CD14-positive monocyte (primary cell): Measurements from ENCODE around the gene DSCAML1. TPM values are rescaled to one million over a fixed set of nuclear protein-coding genes. Genes with fewer than 3 reads are reported as not detected.

ENCODE experiments used
- DNase-seq, 3 donors: peaks; one replicate each; pipeline ENCODE4 v3.0.0-alpha.2; 2011 to 2022
- H2AFZ ChIP-seq: 2 replicates; pipeline ENCODE4 v1.6.0; 2012; ENCODE audit warnings: mild to moderate bottlenecking, low read depth, low read length, inconsistent platforms; ENCODE audit not compliant: insufficient read depth, poor library complexity, severe bottlenecking
- H3K27ac ChIP-seq, 2 donors: 1 replicate in 1 of 2; 2 replicates in 1 of 2; pipeline ENCODE4 v1.5.1; 2012 to 2013; ENCODE audit warnings: low read length in 2 of 2, control low read depth in 1 of 2, inconsistent platforms in 1 of 2, low read depth in 1 of 2, mild to moderate bottlenecking in 1 of 2
- H3K27me3 ChIP-seq, 2 donors: one replicate each; pipeline versions ENCODE4 v1.6.0 to v1.6.1; 2011 to 2013; ENCODE audit warnings: low read length in 2 of 2; ENCODE audit not compliant: control insufficient read depth in 2 of 2, insufficient read depth in 2 of 2
- H3K36me3 ChIP-seq, 2 donors: replicated peaks in 1 of 2; 1 replicate in 1 of 2; 2 replicates in 1 of 2; pipeline versions ENCODE4 v1.5.1 to v1.6.1; 2012 to 2013; ENCODE audit warnings: low read length in 2 of 2, control low read depth in 1 of 2, inconsistent platforms in 1 of 2, mild to moderate bottlenecking in 1 of 2; ENCODE audit not compliant: insufficient read depth in 2 of 2, control insufficient read depth in 1 of 2
- H3K4me1 ChIP-seq, 2 donors: 1 replicate in 1 of 2; 2 replicates in 1 of 2; pipeline versions ENCODE4 v1.5.1 to v1.6.1; 2012 to 2013; ENCODE audit warnings: low read length in 2 of 2, control low read depth in 1 of 2, inconsistent platforms in 1 of 2, mild to moderate bottlenecking in 1 of 2, moderate library complexity in 1 of 2; ENCODE audit not compliant: insufficient read depth in 2 of 2, control insufficient read depth in 1 of 2
- H3K4me2 ChIP-seq: replicated peaks from 2 replicates; pipeline ENCODE3; 2012; ENCODE audit warnings: low read length, moderate library complexity, mild to moderate bottlenecking; ENCODE audit not compliant: poor library complexity, severe bottlenecking; ENCODE audit errors: extremely low read depth
- H3K4me3 ChIP-seq, 3 experiments: fragments of 200-600 bp in 1 of 3; sonication (generic) in 1 of 3; replicated peaks in 1 of 3; 1 replicate in 2 of 3; 2 replicates in 1 of 3; pipeline ENCODE4 v1.5.1; 2011 to 2013; ENCODE audit warnings: low read length in 3 of 3, mild to moderate bottlenecking in 3 of 3, control low read depth in 2 of 3, low read depth in 2 of 3, inconsistent platforms in 1 of 3, moderate library complexity in 1 of 3
- H3K79me2 ChIP-seq: 2 replicates; pipeline ENCODE4 v1.6.0; 2012; ENCODE audit warnings: mild to moderate bottlenecking, control low read depth, inconsistent platforms, low read length, moderate library complexity; ENCODE audit not compliant: insufficient read depth
- H3K9ac ChIP-seq: 2 replicates; pipeline ENCODE4 v1.6.0; 2017; ENCODE audit warnings: low read length, mild to moderate bottlenecking; ENCODE audit not compliant: insufficient read depth, poor library complexity, severe bottlenecking
- H3K9me3 ChIP-seq, 2 donors: replicated peaks in 1 of 2; 1 replicate in 1 of 2; 2 replicates in 1 of 2; pipeline versions ENCODE4 v1.5.1 to v1.6.1; 2012 to 2013; ENCODE audit warnings: low read length in 2 of 2, control low read depth in 1 of 2; ENCODE audit not compliant: control insufficient read depth in 1 of 2, insufficient read depth in 1 of 2
- H4K20me1 ChIP-seq: 2 replicates; pipeline ENCODE4 v1.6.0; 2012; ENCODE audit warnings: mild to moderate bottlenecking, low read length, control low read depth, moderate library complexity; ENCODE audit not compliant: insufficient read depth
- H3K27ac Mint-ChIP-seq, 7 donors: one replicate each; pipeline ENCODE4 v1.8.0; 2020; ENCODE audit warnings: mild to moderate bottlenecking in 7 of 7, mixed read lengths in 7 of 7, moderate library complexity in 6 of 7, inconsistent platforms in 2 of 7
- H3K27me3 Mint-ChIP-seq, 3 donors: one replicate each; pipeline ENCODE4 v1.8.0; 2021 to 2022; ENCODE audit warnings: low read depth in 3 of 3, mild to moderate bottlenecking in 3 of 3, mixed read lengths in 3 of 3, moderate library complexity in 3 of 3, inconsistent platforms in 1 of 3
- H3K36me3 Mint-ChIP-seq, 2 donors: one replicate each; pipeline ENCODE4 v1.8.0; 2020; ENCODE audit warnings: mixed read lengths in 2 of 2, inconsistent platforms in 1 of 2, mild to moderate bottlenecking in 1 of 2
- H3K4me1 Mint-ChIP-seq: one replicate; pipeline ENCODE4 v1.8.0; 2020; ENCODE audit warnings: mild to moderate bottlenecking, mixed read lengths
- H3K4me3 Mint-ChIP-seq, 2 donors: one replicate each; pipeline ENCODE4 v1.8.0; 2020; ENCODE audit warnings: mild to moderate bottlenecking in 2 of 2, mixed read lengths in 2 of 2, moderate library complexity in 1 of 2
- H3K9me3 Mint-ChIP-seq, 7 donors: one replicate each; pipeline ENCODE4 v1.8.0; 2020 to 2022; ENCODE audit warnings: mixed read lengths in 7 of 7, mild to moderate bottlenecking in 6 of 7, moderate library complexity in 6 of 7, inconsistent platforms in 2 of 7
- WGBS: methylation state at CpG from one replicate; pipeline ENCODE4 v1.1.5; 2013; ENCODE audit warnings: missing lambda C conversion rate; ENCODE audit not compliant: insufficient coverage; 5-methylcytosine and 5-hydroxymethylcytosine counted together
- intact Hi-C, 2 donors: fragments of 100-400 bp; cut with micrococcal nuclease; formaldehyde crosslinking; loops; one replicate each; pipeline versions ENCODE4 v1.15.0 to v1.15.1; 2023
- polyA plus RNA-seq, 3 donors: library from polyadenylated mRNA; depleted of rRNA in 1 of 3; unstranded in 2 of 3; stranded (reverse) in 1 of 3; fragments of 300-500 nt in 2 of 3; fragments of >200 nt in 1 of 3; fragmentation: Illumina TruSeq in 2 of 3; gene quantifications; 1 replicate in 2 of 3; 2 replicates in 1 of 3; pipeline ENCODE4 v1.2.3, GENCODE V29; 2012 to 2021
- TF ChIP-seq, protein P1 (sequence below): fragments of 200-600 bp; IDR thresholded peaks from one replicate; pipeline ENCODE4 v1.8.0; 2022; ENCODE audit warnings: antibody characterized with exemption, mild to moderate bottlenecking

The DSCAML1 gene
- polyA plus RNA-seq, 3 donors: not detected

DNA sequence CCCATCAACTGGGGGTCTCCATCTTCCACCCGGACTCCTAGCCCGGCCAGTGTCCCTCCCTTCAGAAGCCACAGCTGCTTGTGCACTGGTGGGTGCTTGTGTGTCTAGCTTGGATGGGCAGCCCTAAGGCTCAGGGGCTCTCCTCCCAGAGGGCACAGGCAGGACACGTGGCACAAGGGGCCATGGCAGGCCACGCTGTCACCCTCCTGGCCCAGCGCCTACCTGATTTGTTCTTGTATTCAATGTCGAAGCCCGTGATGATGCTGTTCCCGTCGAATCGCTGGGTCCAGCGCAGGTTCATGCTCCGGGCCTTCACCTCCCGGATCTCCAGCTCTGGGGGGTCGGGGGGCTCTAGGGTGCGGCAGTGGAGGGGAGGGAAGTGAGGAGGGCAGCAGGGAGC, 316.8 kb downstream of the DSCAML1 start:
- intact Hi-C loops: no loop called here
- peaks cover 4 to 7% (median 6%) of the 10 kb centered on the region in 3 donors for H3K27me3 Mint-ChIP-seq

DNA sequence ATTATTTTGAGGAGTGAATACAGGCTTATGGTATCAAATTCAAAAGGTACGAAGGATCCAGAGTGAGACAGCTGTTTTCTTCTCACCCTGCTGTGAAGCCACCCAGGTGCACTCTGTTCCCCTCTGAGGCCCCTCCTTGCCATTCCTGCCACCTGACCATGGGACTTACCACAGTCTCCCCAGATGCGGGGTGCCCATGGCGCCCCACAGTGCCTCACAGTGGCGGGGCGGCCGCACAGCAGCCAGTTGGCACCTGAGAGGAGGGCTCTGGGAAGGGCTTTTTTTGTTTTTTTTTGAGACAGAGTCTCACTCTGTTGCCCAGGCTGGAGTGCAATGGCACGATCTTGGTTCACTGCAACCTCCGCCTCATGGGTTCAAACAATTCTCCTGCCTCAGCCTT, 317.6 kb downstream of the DSCAML1 start:
- Histone ChIP-seq H3K9ac (no peak overlapping the region), H2AFZ (no peak overlapping the region), H3K4me2 (no peak overlapping the region), H3K36me3 (no peaks in the 10 kb centered on the region), H3K4me1 (no peaks in the 10 kb centered on the region), H4K20me1 (no peaks in the 10 kb centered on the region), H3K27ac (no peak overlapping the region), H3K79me2 (no peaks in the 10 kb centered on the region), H3K4me3 (no peak overlapping the region), H3K27me3 (no peaks in the 10 kb centered on the region), H3K9me3 (no peaks in the 10 kb centered on the region)
- intact Hi-C loops: no loop called here
- peaks cover 4 to 7% (median 6%) of the 10 kb centered on the region in 3 donors for H3K27me3 Mint-ChIP-seq
- 85% methylated on average over 3 of the region's 8 CpGs for WGBS
- H3K36me3 Mint-ChIP-seq: no peaks in the 10 kb centered on the region
- peaks cover 1% of the 10 kb centered on the region for H3K4me1 Mint-ChIP-seq
- DNase-seq: no peak
- H3K4me3 Mint-ChIP-seq: no peak overlapping the region
- H3K27ac Mint-ChIP-seq: no peak overlapping the region
- no peaks in the 10 kb centered on the region for H3K9me3 Mint-ChIP-seq
- TF ChIP-seq, protein P1, sequence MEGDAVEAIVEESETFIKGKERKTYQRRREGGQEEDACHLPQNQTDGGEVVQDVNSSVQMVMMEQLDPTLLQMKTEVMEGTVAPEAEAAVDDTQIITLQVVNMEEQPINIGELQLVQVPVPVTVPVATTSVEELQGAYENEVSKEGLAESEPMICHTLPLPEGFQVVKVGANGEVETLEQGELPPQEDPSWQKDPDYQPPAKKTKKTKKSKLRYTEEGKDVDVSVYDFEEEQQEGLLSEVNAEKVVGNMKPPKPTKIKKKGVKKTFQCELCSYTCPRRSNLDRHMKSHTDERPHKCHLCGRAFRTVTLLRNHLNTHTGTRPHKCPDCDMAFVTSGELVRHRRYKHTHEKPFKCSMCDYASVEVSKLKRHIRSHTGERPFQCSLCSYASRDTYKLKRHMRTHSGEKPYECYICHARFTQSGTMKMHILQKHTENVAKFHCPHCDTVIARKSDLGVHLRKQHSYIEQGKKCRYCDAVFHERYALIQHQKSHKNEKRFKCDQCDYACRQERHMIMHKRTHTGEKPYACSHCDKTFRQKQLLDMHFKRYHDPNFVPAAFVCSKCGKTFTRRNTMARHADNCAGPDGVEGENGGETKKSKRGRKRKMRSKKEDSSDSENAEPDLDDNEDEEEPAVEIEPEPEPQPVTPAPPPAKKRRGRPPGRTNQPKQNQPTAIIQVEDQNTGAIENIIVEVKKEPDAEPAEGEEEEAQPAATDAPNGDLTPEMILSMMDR: no peak

More for the DNA sequence above, 316.8 kb downstream of the DSCAML1 start:
- Histone ChIP-seq H3K36me3 (no peaks in the 10 kb centered on the region), H3K27ac (no peak overlapping the region), H3K79me2 (no peaks in the 10 kb centered on the region), H2AFZ (no peak overlapping the region), H3K4me3 (no peak overlapping the region), H3K27me3 (no peaks in the 10 kb centered on the region), H3K9me3 (no peaks in the 10 kb centered on the region), H3K4me1 (no peaks in the 10 kb centered on the region), H3K4me2 (no peak overlapping the region), H4K20me1 (no peaks in the 10 kb centered on the region), H3K9ac (no peak overlapping the region)
- Mint-ChIP-seq H3K4me1 (peaks cover 1% of the 10 kb centered on the region), H3K4me3 (no peak overlapping the region), H3K27ac (no peak overlapping the region), H3K36me3 (no peaks in the 10 kb centered on the region), H3K9me3 (no peaks in the 10 kb centered on the region)
- WGBS: 96% methylated on average over 15 of the region's 15 CpGs
- TF ChIP-seq, protein P1: no peak
- DNase-seq: no peak
